Endodermal cell (in vitro differentiated cells): ENCODE measurements around the gene CAMTA1. TPM values are rescaled to one million over a fixed set of nuclear protein-coding genes. Genes with fewer than 3 reads are reported as not detected.

ENCODE experiments used
- DNase-seq: peaks from one replicate; pipeline ENCODE4 v3.0.0-alpha.2; 2017
- H3K27ac ChIP-seq: 2 replicates; pipeline ENCODE4 v1.5.1; 2013; ENCODE audit warnings: mild to moderate bottlenecking, low read depth, low read length, moderate library complexity
- H3K27me3 ChIP-seq: 2 replicates; pipeline ENCODE4 v1.6.1; 2013; ENCODE audit warnings: mild to moderate bottlenecking, low read length, moderate library complexity; ENCODE audit not compliant: insufficient read depth, control insufficient read depth, poor library complexity, severe bottlenecking
- H3K36me3 ChIP-seq: 2 replicates; pipeline ENCODE4 v1.7.0; 2013; ENCODE audit warnings: mild to moderate bottlenecking, low read length, moderate library complexity; ENCODE audit not compliant: control insufficient read depth, insufficient read depth
- H3K4me1 ChIP-seq: one replicate; pipeline ENCODE4 v1.7.0; 2013; ENCODE audit warnings: low read length; ENCODE audit not compliant: control insufficient read depth, insufficient read depth
- H3K4me3 ChIP-seq: 2 replicates; pipeline ENCODE4 v1.5.1; 2013; ENCODE audit warnings: mild to moderate bottlenecking, low read length, moderate library complexity
- H3K9ac ChIP-seq: 2 replicates; pipeline ENCODE4 v1.6.1; 2013; ENCODE audit warnings: mild to moderate bottlenecking, low read length, moderate library complexity; ENCODE audit not compliant: poor library complexity, severe bottlenecking; ENCODE audit errors: extremely low read depth
- H3K9me3 ChIP-seq: 2 replicates; pipeline ENCODE4 v1.6.1; 2013; ENCODE audit warnings: mild to moderate bottlenecking, low read length, moderate library complexity; ENCODE audit not compliant: control insufficient read depth
- H3K27ac Mint-ChIP-seq: 2 replicates; pipeline ENCODE4 v1.8.0; 2020; ENCODE audit warnings: mixed read lengths
- H3K27me3 Mint-ChIP-seq: 2 replicates; pipeline ENCODE4 v1.8.0; 2021; ENCODE audit warnings: mild to moderate bottlenecking, mixed read lengths; ENCODE audit not compliant: insufficient read depth
- H3K36me3 Mint-ChIP-seq: 2 replicates; pipeline ENCODE4 v1.8.0; 2020; ENCODE audit warnings: low read depth, mixed read lengths
- H3K4me1 Mint-ChIP-seq: 2 replicates; pipeline ENCODE4 v1.8.0; 2020; ENCODE audit warnings: mixed read lengths
- H3K4me3 Mint-ChIP-seq: 2 replicates; pipeline ENCODE4 v1.8.0; 2020; ENCODE audit warnings: mild to moderate bottlenecking, moderate library complexity, mixed read lengths
- H3K9me3 Mint-ChIP-seq: 2 replicates; pipeline ENCODE4 v1.8.0; 2020; ENCODE audit warnings: mild to moderate bottlenecking, mixed read lengths
- CTCF ChIP-seq: fragments of 200-600 bp; sonication (generic); conservative IDR thresholded peaks from 2 replicates; pipeline ENCODE4 v1.5.0; 2021; ENCODE audit warnings: antibody characterized with exemption, mild to moderate bottlenecking
- WGBS, 2 experiments: methylation state at CpG; one replicate each; pipeline versions ENCODE4 v1.1.5 to v1.1.7; 2013; ENCODE audit warnings: missing lambda C conversion rate in 2 of 2, mixed read lengths in 1 of 2; ENCODE audit not compliant: insufficient coverage in 1 of 2, insufficient read length in 1 of 2; 5-methylcytosine and 5-hydroxymethylcytosine counted together
- total RNA-seq, 2 donors: library from RNA; stranded (reverse); fragmentation: NEBNext Ultra II Directional in 1 of 2; extraction: Animal tissue kit (Norgen Biotek cat#: 25700) in 1 of 2; gene quantifications; 2 replicates in 1 of 2; 3 replicates in 1 of 2; pipeline ENCODE4 v1.2.1, GENCODE V29; 2021

The CAMTA1 gene
- total RNA-seq, 2 donors from 2014 or later, result 123 to 137 TPM

- no peaks in the 10 kb centered on the region for H3K27me3 ChIP-seq
- no peaks in the 10 kb centered on the region for H3K4me1 ChIP-seq
- H3K9me3 ChIP-seq, result peaks cover 7% of the 10 kb centered on the region
- DNase-seq, result peak; percentile 33
- Mint-ChIP-seq H3K27ac (no peak overlapping the region), H3K9me3 (peaks cover 31% of the 10 kb centered on the region), H3K4me1 (no peaks in the 10 kb centered on the region), H3K36me3 (no peaks in the 10 kb centered on the region), H3K27me3 (peaks cover 5% of the 10 kb centered on the region), H3K4me3 (no peak overlapping the region)
- 92 to 97% methylated on average over 4 to 12 of the region's 12 CpGs for WGBS, 2 experiments
- TF ChIP-seq CTCF, result no peak
- no peak overlapping the region for H3K4me3 ChIP-seq
- H3K36me3 ChIP-seq, result no peaks in the 10 kb centered on the region
- no peak overlapping the region for H3K9ac ChIP-seq
- no peak overlapping the region for H3K27ac ChIP-seq
These were observed 636.3 kb downstream of the CAMTA1 start for GRCh38 chr1:7421471-7422075.

GRCh38 chr1:7422081-7422480, 636.8 kb downstream of the CAMTA1 start:
- Mint-ChIP-seq H3K36me3 (no peaks in the 10 kb centered on the region), H3K9me3 (peaks cover 27% of the 10 kb centered on the region), H3K4me3 (no peak overlapping the region), H3K27ac (no peak overlapping the region), H3K27me3 (peaks cover 5% of the 10 kb centered on the region), H3K4me1 (no peaks in the 10 kb centered on the region)
- peaks cover 7% of the 10 kb centered on the region for H3K9me3 ChIP-seq
- no peaks in the 10 kb centered on the region for H3K27me3 ChIP-seq
- H3K27ac ChIP-seq, result no peak overlapping the region
- no peaks in the 10 kb centered on the region for H3K4me1 ChIP-seq
- 90 to 100% methylated on average over 3 to 6 of the region's 6 CpGs for WGBS, 2 experiments
- no peaks in the 10 kb centered on the region for H3K36me3 ChIP-seq
- DNase-seq, result no peak
- TF ChIP-seq CTCF, result no peak
- no peak overlapping the region for H3K9ac ChIP-seq
- H3K4me3 ChIP-seq, result no peak overlapping the region

GRCh38 chr1:7422561-7422960, 637.3 kb downstream of the CAMTA1 start:
- no peaks in the 10 kb centered on the region for H3K36me3 Mint-ChIP-seq
- H3K9me3 ChIP-seq, result peaks cover 6% of the 10 kb centered on the region
- WGBS, 2 experiments, result 87 to 100% methylated on average over 2 to 3 of the region's 3 CpGs
- H3K27me3 ChIP-seq, result no peaks in the 10 kb centered on the region
- no peak overlapping the region for H3K9ac ChIP-seq
- no peak for TF ChIP-seq CTCF
- no peaks in the 10 kb centered on the region for H3K4me1 Mint-ChIP-seq
- H3K36me3 ChIP-seq, result no peaks in the 10 kb centered on the region
- no peak overlapping the region for H3K4me3 ChIP-seq
- DNase-seq, result no peak
- no peak overlapping the region for H3K27ac ChIP-seq
- no peak overlapping the region for H3K4me3 Mint-ChIP-seq
- H3K4me1 ChIP-seq, result no peaks in the 10 kb centered on the region
- no peak overlapping the region for H3K27ac Mint-ChIP-seq
- H3K27me3 Mint-ChIP-seq, result peaks cover 5% of the 10 kb centered on the region
- peaks cover 26% of the 10 kb centered on the region for H3K9me3 Mint-ChIP-seq
